Heart right ventricle (tissue), 16 donors: ENCODE results near the gene DNASE2. TPM values are rescaled to one million over a fixed set of nuclear protein-coding genes. Genes with fewer than 3 reads are reported as not detected.

Source experiments
- ATAC-seq, 8 donors: fragments of 200-7000 bp; cut with Tn5 transposase; one replicate each; pipeline ENCODE4 v1.9.1; 2020; ENCODE audit warnings: mild to moderate bottlenecking in 8 of 8, moderate library complexity in 8 of 8, moderate number of reproducible peaks in 1 of 8
- DNase-seq, 2 donors: peaks; one replicate each; pipeline ENCODE4 v3.0.0-alpha.2; 2020
- H3K27ac ChIP-seq, 10 donors: fragments of 200-600 bp; sonication (generic) in 2 of 10; one replicate each; pipeline versions ENCODE4 v1.5.0 to v1.8.0; 2020 to 2022; ENCODE audit warnings: mild to moderate bottlenecking in 3 of 10
- H3K27me3 ChIP-seq, 7 donors: fragments of 200-600 bp; one replicate each; pipeline ENCODE4 v1.8.0; 2021 to 2022; ENCODE audit warnings: mild to moderate bottlenecking in 2 of 7
- H3K36me3 ChIP-seq, 9 donors: fragments of 200-600 bp; sonication (generic) in 1 of 9; one replicate each; pipeline versions ENCODE4 v1.5.0 to v1.8.0; 2020 to 2022; ENCODE audit warnings: mild to moderate bottlenecking in 2 of 9
- H3K4me1 ChIP-seq, 9 donors: fragments of 200-600 bp; sonication (generic) in 1 of 9; one replicate each; pipeline versions ENCODE4 v1.5.0 to v1.8.0; 2020 to 2022; ENCODE audit warnings: mild to moderate bottlenecking in 4 of 9
- H3K4me3 ChIP-seq, 10 donors: fragments of 200-600 bp; sonication (generic) in 2 of 10; one replicate each; pipeline versions ENCODE4 v1.5.0 to v1.8.0; 2020 to 2022; ENCODE audit warnings: mild to moderate bottlenecking in 7 of 10, moderate library complexity in 2 of 10
- H3K9me3 ChIP-seq, 11 donors: fragments of 200-600 bp in 10 of 11; sonication (generic) in 2 of 11; one replicate each; pipeline versions ENCODE4 v1.5.0 to v1.8.0; 2013 to 2022; ENCODE audit warnings: mild to moderate bottlenecking in 2 of 11, control low read depth in 1 of 11, moderate library complexity in 1 of 11
- CTCF ChIP-seq, 9 donors: fragments of 200-600 bp; sonication (generic) in 2 of 9; IDR thresholded peaks; one replicate each; pipeline versions ENCODE4 v1.5.0 to v1.8.0; 2021 to 2022; ENCODE audit warnings: antibody characterized with exemption in 9 of 9, mild to moderate bottlenecking in 5 of 9, moderate library complexity in 1 of 9
- WGBS, 2 donors: extraction: QIAGEN DNeasy Blood & Tissue Kit; methylation state at CpG; one replicate each; pipeline ENCODE4 v1.1.7; 2013; ENCODE audit warnings: inconsistent platforms in 1 of 2; 5-methylcytosine and 5-hydroxymethylcytosine counted together
- intact Hi-C, 10 donors: fragments of 100-400 bp; cut with DNase I; formaldehyde crosslinking; loops; one replicate each; pipeline versions ENCODE4 v1.11.1 to v1.14.2; 2022
- polyA plus RNA-seq, 2 donors: library from polyadenylated mRNA; stranded (reverse); fragments of 200-250 nt; gene quantifications; one replicate each; pipeline ENCODE4 v1.2.3, GENCODE V29; 2013
- total RNA-seq, 10 donors: library from RNA; stranded (reverse); fragmentation: NEBNext Ultra II Directional in 3 of 10; extraction: Animal tissue kit (Norgen Biotek cat#: 25700) in 3 of 10; gene quantifications; one replicate each; pipeline versions ENCODE4 v1.2.1 to v1.2.4, GENCODE V29; 2021 to 2023
- donor health status: Arrhythmogenic right ventricular cardiomyopathy.
- donor health status: ischemic (EF 13 %, LVEDD 7.1; RV severe dilation, severe dysfunction).
- donor health status: healthy with polysubstance abuse.
- donor health status: DM: no; HTN: yes; CAD: no.
- donor health status: DM: no; HTN: no; CAD: no.
- donor health status: ischemic (EF 25% LVEDD 6.9; RV normal size, moderate dysfunction).
- donor health status: ischemic (EF 25% LVEDD 5.7; RV mildly dilated, moderate dysfunction).
- donor health status: healthy.
- donor health status: DM: yes; HTN: yes; CAD: no.
- donor health status: Ischemic cardiomyopathy.
- donor health status: ischemic (EF 35%, LVEDD 5.7; RV mildly dilated, moderate dysfunction).
- donor health status: nonischemic (EF 11% LVEDD 7.7; RV severe dilation, severe dysfunction).
- donor health status: DM: yes; HTN: yes; CAD: no.
- donor health status: PGD.
- donor health status: ischemic (EF 29% LVEDD 5.4; RV normal size, mild dysfunction).
- donor health status: nonischemic (EF 23%, LVEDD 6.1; RV moderate dilation, normal function).

Gene DNASE2
- total and polyA plus RNA-seq, 12 donors: 10.5 to 34.9 (median 19.9) TPM

- H3K4me1 ChIP-seq: peaks cover 0 to 9% (median 5%) of the 10 kb centered on the region in 9 donors
- intact Hi-C loops: no loop called here
- H3K9me3 ChIP-seq: peaks cover 0 to 4% (median 0%) of the 10 kb centered on the region in 11 donors
- WGBS, 2 donors: 77 to 83% methylated on average over 80 to 86 of the region's 86 CpGs
- H3K36me3 ChIP-seq: peaks cover 0 to 44% (median 21%) of the 10 kb centered on the region in 9 donors
- no peak overlapping the region for H3K4me3 ChIP-seq
- peaks cover 0 to 8% (median 0%) of the 10 kb centered on the region in 7 donors for H3K27me3 ChIP-seq
- ATAC-seq (peak in 2 of 8 donors; percentile 3 to 38), DNase-seq (no peak)
- H3K27ac ChIP-seq: no peak overlapping the region
- TF ChIP-seq CTCF (IDR thresholded peaks at IDR 0.05): no peak
Observed at GRCh38 chr19:12873891-12874745, 7.1 kb downstream of the DNASE2 start.

GRCh38 chr19:12872941-12873890 is 8.0 kb downstream of the DNASE2 start:
- ATAC-seq (peak; percentile 37 to 81 (median 69)), DNase-seq (peak in 1 of 2 donors; percentile 24)
- Histone ChIP-seq H3K9me3 (peaks cover 0 to 4% (median 0%) of the 10 kb centered on the region in 11 donors), H3K4me3 (peak overlapping the region in 8 of 10 donors; percentile 15 to 50 (median 31)), H3K27ac (no peak overlapping the region), H3K4me1 (peaks cover 0 to 9% (median 5%) of the 10 kb centered on the region in 9 donors), H3K27me3 (peaks cover 0 to 12% (median 6%) of the 10 kb centered on the region in 7 donors), H3K36me3 (peaks cover 0 to 38% (median 16%) of the 10 kb centered on the region in 9 donors)
- TF ChIP-seq CTCF (IDR thresholded peaks at IDR 0.05): peak in 3 of 9 donors; percentile 13 to 17 (median 13)
- 19 to 29% methylated on average over 70 of the region's 70 CpGs for WGBS, 2 donors
- intact Hi-C loops: no loop called here

- ATAC-seq (no peak), DNase-seq (no peak)
- H3K36me3 ChIP-seq: peaks cover 0 to 28% (median 7%) of the 10 kb centered on the region in 9 donors
- H3K27ac ChIP-seq: no peak overlapping the region
- H3K4me1 ChIP-seq: peaks cover 0 to 16% (median 11%) of the 10 kb centered on the region in 9 donors
- H3K27me3 ChIP-seq: peaks cover 0 to 17% (median 15%) of the 10 kb centered on the region in 7 donors
- no peak overlapping the region for H3K4me3 ChIP-seq
- WGBS, 2 donors: 83 to 84% methylated on average over 5 of the region's 5 CpGs
- TF ChIP-seq CTCF (IDR thresholded peaks at IDR 0.05): no peak
- H3K9me3 ChIP-seq: peaks cover 0 to 4% (median 0%) of the 10 kb centered on the region in 11 donors
- intact Hi-C loops: no loop called here
Observed at GRCh38 chr19:12872255-12872654, 9.0 kb downstream of the DNASE2 start.

- H3K36me3 ChIP-seq: peaks cover 0 to 22% (median 4%) of the 10 kb centered on the region in 9 donors
- H3K9me3 ChIP-seq: peaks cover 0 to 4% (median 0%) of the 10 kb centered on the region in 11 donors
- WGBS, 2 donors: 65 to 83% methylated on average over 3 of the region's 3 CpGs
- H3K27ac ChIP-seq: no peak overlapping the region
- ATAC-seq (no peak), DNase-seq (no peak)
- peaks cover 0 to 18% (median 12%) of the 10 kb centered on the region in 9 donors for H3K4me1 ChIP-seq
- intact Hi-C loops: no loop called here
- no peak overlapping the region for H3K4me3 ChIP-seq
- no peak for TF ChIP-seq CTCF (IDR thresholded peaks at IDR 0.05)
- peaks cover 0 to 21% (median 17%) of the 10 kb centered on the region in 7 donors for H3K27me3 ChIP-seq
Observed at GRCh38 chr19:12871681-12872080, 9.6 kb downstream of the DNASE2 start.
